ENCODE measurements around the gene LZTS3.
A peak's percentile ranks its signal among the peaks of the same experiment; 100 is the strongest.
"Not testable (repeated sequence)": the region's sequence is repeated elsewhere in the genome, so short reads cannot be mapped to it uniquely, and the experiment has no call there.

LZTS3 gene

DNA sequence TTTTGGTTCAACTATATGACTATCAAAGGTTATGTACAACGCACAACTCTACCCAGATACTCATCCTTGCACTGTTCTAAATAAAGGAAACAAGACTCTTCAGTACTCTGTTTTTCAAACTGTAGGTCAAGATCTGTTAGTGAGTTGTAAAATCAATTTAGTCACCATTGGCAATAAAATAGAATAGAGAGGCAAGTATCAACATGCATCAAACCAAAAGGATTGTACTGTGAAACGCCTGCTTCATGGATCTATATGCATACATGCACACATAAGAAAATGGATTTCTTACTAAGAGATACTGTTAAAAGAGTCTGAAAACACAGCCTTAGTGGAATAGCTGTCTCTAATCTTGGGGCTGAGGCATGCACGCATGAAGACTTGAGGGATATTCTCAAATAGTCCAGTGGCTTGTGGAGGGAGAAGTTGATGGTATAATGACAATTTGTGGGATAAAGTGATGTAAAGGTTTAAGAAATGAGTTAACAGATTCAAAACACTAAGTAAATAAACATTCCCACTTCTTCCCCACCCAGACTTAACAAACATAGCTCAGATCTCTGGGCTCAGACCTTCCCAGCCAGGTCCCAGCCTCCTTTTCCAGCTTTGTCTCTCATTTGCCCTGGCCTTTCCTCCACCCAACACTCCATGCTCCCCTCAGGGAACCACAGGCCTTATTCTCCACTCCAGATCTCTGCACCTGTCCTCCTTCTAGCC lies 10.7 kb upstream of the LZTS3 start:
- H3K9ac ChIP-seq (ENCODE audit: insufficient read length), result no peak overlapping the region
- no peak overlapping the region for H3K4me3 ChIP-seq
- H3K9me3 ChIP-seq (ENCODE audit: low read depth, low read length), result no peaks in the 10 kb centered on the region
- DNase-seq (ENCODE audit: low read depth, low spot score), result no peak
- peak overlapping the region; percentile 38 for H3K27ac ChIP-seq
- TF ChIP-seq FOXP2 (optimal IDR thresholded peaks at IDR 0.05; ENCODE audit: control extremely low read depth, extremely low read length, insufficient read depth), result no peak
- no peak for TF ChIP-seq EZH2 (IDR thresholded peaks at IDR 0.05)
- no peak for TF ChIP-seq POLR2AphosphoS5 (IDR thresholded peaks at IDR 0.05; ENCODE audit: borderline replicate concordance, low read depth, low read length)
- H3K36me3 ChIP-seq (ENCODE audit: insufficient read depth, low read length), result no peaks in the 10 kb centered on the region

DNA sequence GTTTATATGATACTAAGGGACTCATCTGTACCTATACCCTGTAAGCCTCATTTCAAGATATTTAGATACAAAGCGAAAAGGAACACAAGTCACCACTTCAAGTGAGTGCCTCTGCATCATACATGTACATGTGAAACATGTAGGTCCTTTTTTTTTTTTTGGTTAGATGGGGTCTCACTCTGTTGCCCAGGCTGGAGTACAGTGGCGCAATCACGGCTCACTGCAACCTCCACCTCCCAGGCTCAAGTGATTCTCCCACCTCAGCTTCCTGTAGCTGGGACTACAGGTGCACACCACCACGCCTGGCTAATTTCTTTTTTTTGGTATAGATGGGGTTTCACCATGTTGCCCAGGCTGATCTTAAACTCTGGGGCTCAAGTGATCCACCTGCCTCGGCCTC lies 9.1 kb upstream of the LZTS3 start:
- not testable (repeated sequence) for H3K9me3 ChIP-seq (ENCODE audit: low read depth, low read length); H3K4me3 ChIP-seq; DNase-seq (ENCODE audit: low read depth, low spot score); H3K27ac ChIP-seq; H3K9ac ChIP-seq (ENCODE audit: insufficient read length); H3K36me3 ChIP-seq (ENCODE audit: insufficient read depth, low read length)

DNA sequence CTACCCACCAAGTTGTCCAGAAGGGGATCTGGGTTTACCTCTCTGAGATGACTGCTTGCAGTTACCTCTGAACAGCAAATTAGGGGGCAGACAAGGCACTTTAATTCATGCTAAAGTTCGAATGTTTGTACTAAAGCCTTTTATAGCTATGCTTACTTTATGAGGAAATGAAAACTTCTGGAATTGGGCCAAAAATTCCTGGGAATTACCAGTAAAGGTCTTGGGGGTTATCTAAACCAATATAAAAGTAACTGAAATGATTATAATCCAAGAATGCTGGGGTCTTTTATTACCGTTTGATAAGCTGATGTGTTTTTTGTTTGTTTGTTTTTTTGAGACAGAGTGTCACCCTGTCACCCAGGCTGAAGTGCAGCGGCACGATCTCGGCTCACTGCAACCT lies 7.9 kb upstream of the LZTS3 start:
- Histone ChIP-seq H3K4me3 (no peak overlapping the region), H3K9me3 (ENCODE audit: low read depth, low read length) (no peaks in the 10 kb centered on the region), H3K9ac (ENCODE audit: insufficient read length) (no peak overlapping the region), H3K27ac (no peak overlapping the region), H3K36me3 (ENCODE audit: insufficient read depth, low read length) (no peaks in the 10 kb centered on the region)
- no peak for TF ChIP-seq POLR2AphosphoS5 (IDR thresholded peaks at IDR 0.05; ENCODE audit: borderline replicate concordance, low read depth, low read length)
- no peak for TF ChIP-seq FOXP2 (optimal IDR thresholded peaks at IDR 0.05; ENCODE audit: control extremely low read depth, extremely low read length, insufficient read depth)
- no peak for TF ChIP-seq EZH2 (IDR thresholded peaks at IDR 0.05)
- DNase-seq (ENCODE audit: low read depth, low spot score), result no peak

DNA sequence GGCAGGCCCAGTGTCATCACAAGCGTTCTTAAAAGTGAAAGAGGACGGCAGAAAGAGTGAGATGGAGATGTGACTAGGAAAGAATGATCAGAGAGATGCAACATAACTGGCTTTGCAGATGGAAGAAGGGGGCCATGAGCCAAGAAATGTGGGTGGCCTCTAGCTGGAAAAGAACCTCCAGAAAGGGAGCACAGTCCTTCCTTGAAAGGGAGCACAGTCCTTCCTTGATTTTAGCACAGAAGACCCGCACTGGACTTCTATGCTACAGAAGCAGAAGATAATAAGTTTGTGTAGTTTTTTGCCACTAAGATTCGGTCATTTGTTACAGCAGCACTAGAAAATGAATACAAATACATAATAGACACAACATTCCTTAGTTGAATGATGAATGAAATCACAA lies 7.0 kb upstream of the LZTS3 start:
- no peaks in the 10 kb centered on the region for H3K36me3 ChIP-seq (ENCODE audit: insufficient read depth, low read length)
- H3K9ac ChIP-seq (ENCODE audit: insufficient read length), result no peak overlapping the region
- no peaks in the 10 kb centered on the region for H3K9me3 ChIP-seq (ENCODE audit: low read depth, low read length)
- H3K4me3 ChIP-seq, result no peak overlapping the region
- H3K27ac ChIP-seq, result no peak overlapping the region
- TF ChIP-seq FOXP2 (optimal IDR thresholded peaks at IDR 0.05; ENCODE audit: control extremely low read depth, extremely low read length, insufficient read depth), result no peak
- no peak for TF ChIP-seq EZH2 (IDR thresholded peaks at IDR 0.05)
- TF ChIP-seq POLR2AphosphoS5 (IDR thresholded peaks at IDR 0.05; ENCODE audit: borderline replicate concordance, low read depth, low read length), result no peak
- DNase-seq (ENCODE audit: low read depth, low spot score), result no peak

DNA sequence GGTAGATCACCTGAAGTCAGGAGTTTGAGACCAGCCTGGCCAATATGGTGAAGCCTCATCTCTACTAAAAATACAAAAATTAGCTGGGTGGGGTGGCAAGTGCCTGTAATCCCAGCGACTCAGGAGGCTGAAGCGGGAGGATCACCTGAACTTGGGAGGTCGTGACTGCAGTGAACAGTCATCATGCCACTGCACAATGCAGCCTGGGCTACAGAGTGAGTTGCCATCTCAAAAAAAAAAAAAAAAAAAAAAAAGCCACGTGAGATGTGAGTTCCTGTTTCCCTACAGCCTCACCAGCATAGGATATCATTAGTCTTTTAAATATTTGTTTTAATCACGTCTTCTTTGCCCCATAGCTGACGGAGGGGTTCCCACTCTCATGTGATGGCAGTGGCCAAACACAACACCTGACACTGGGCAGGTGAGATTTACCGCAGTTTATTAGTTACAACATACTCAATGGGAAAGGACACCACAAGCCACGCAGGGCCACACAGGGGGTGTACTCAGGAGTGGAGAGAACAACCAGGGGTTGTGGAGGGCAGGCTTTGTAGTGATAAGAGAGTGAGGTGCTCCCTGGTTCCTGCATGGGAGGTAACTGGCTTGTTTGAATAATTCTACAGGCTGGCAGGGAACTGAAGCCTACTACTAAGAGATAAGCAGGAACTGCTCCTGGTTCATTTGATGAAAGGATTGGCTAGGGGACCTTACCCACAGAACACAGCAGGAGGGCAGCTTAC lies 4.6 kb upstream of the LZTS3 start:
- Histone ChIP-seq H3K9me3 (ENCODE audit: low read depth, low read length) (no peaks in the 10 kb centered on the region), H3K9ac (ENCODE audit: insufficient read length) (no peak overlapping the region), H3K4me3 (no peak overlapping the region), H3K27ac (no peak overlapping the region), H3K36me3 (ENCODE audit: insufficient read depth, low read length) (no peaks in the 10 kb centered on the region)
- TF ChIP-seq EZH2 (IDR thresholded peaks at IDR 0.05), result no peak
- TF ChIP-seq FOXP2 (optimal IDR thresholded peaks at IDR 0.05; ENCODE audit: control extremely low read depth, extremely low read length, insufficient read depth), result no peak
- no peak for DNase-seq (ENCODE audit: low read depth, low spot score)

DNA sequence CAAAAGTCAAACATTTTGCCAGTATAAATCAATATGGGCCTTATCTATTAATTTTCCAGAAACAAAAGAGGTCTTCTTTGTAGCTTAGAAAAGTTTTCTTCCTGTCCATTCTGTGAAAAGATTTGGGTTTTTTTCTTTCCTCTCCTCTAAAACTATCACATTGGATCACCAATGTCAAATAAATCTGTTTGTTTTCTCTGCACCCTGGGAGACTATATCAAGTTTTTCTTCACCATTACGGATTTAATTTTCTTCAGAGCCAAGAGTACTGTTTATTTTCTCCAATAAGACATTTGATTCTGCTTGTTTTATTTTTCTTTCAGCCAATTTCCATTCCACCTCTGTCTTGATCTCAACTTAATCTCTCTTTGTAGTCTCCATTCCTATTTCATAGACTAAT lies 1.9 kb upstream of the LZTS3 start:
- no peak for TF ChIP-seq EZH2 (IDR thresholded peaks at IDR 0.05)
- no peak for TF ChIP-seq FOXP2 (optimal IDR thresholded peaks at IDR 0.05; ENCODE audit: control extremely low read depth, extremely low read length, insufficient read depth)
- TF ChIP-seq POLR2AphosphoS5 (IDR thresholded peaks at IDR 0.05; ENCODE audit: borderline replicate concordance, low read depth, low read length), result no peak
- no peak for DNase-seq (ENCODE audit: low read depth, low spot score)
- H3K27ac ChIP-seq, result peak overlapping the region; percentile 48
- H3K9ac ChIP-seq (ENCODE audit: insufficient read length), result peak overlapping the region; percentile 86
- H3K4me3 ChIP-seq, result peak overlapping the region; percentile 89
- H3K9me3 ChIP-seq (ENCODE audit: low read depth, low read length), result no peaks in the 10 kb centered on the region
- no peaks in the 10 kb centered on the region for H3K36me3 ChIP-seq (ENCODE audit: insufficient read depth, low read length)

DNA sequence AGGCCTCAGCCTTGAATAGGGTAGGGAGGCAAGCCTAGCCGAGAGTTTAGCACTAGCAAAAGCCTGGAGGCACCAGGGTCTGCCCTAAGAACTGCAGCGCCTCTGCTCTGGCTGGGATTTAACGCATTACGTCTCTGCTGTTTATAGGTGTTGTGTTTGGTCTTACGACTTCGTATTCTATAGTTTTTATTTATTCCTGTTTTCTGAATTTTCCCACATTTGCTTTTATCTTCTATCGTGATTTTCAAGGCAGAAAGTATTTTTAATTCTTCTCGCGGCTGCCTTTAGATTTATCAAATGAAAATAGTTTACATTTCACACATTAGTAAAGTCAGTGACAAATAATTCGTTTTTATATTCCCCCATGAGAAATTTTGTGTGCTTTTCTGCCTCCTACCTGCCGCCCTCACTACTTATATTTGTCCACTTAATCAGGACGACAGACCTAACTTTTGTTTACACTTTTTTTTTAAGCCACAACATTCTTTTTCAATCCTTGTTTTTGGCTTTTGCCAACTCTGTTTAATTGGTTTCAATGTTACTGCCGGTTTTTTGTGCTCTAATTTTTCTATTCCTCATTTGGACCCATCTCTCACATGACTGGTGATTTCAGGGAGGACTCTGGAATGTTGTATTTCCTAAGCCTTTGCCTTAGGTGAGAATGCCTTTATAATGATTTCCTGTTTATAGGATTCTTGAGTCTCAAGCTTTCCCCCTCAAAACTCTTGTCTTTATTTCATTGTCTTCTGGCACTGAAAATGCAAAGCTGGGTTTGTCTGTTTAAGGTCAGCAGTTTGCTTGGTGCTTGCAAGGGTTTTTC lies 1.3 kb upstream of the LZTS3 start:
- H3K27ac ChIP-seq, result peak overlapping the region; percentile 48
- H3K9me3 ChIP-seq (ENCODE audit: low read depth, low read length), result no peaks in the 10 kb centered on the region
- DNase-seq (ENCODE audit: low read depth, low spot score), result peak; percentile 50
- TF ChIP-seq FOXP2 (optimal IDR thresholded peaks at IDR 0.05; ENCODE audit: control extremely low read depth, extremely low read length, insufficient read depth) (no peak), EZH2 (IDR thresholded peaks at IDR 0.05) (no peak), POLR2AphosphoS5 (IDR thresholded peaks at IDR 0.05; ENCODE audit: borderline replicate concordance, low read depth, low read length) (no peak; the same call in 1 of the 2 replicates)
- no peaks in the 10 kb centered on the region for H3K36me3 ChIP-seq (ENCODE audit: insufficient read depth, low read length)
- peak overlapping the region; percentile 89 for H3K4me3 ChIP-seq
- H3K9ac ChIP-seq (ENCODE audit: insufficient read length), result peak overlapping the region; percentile 86

DNA sequence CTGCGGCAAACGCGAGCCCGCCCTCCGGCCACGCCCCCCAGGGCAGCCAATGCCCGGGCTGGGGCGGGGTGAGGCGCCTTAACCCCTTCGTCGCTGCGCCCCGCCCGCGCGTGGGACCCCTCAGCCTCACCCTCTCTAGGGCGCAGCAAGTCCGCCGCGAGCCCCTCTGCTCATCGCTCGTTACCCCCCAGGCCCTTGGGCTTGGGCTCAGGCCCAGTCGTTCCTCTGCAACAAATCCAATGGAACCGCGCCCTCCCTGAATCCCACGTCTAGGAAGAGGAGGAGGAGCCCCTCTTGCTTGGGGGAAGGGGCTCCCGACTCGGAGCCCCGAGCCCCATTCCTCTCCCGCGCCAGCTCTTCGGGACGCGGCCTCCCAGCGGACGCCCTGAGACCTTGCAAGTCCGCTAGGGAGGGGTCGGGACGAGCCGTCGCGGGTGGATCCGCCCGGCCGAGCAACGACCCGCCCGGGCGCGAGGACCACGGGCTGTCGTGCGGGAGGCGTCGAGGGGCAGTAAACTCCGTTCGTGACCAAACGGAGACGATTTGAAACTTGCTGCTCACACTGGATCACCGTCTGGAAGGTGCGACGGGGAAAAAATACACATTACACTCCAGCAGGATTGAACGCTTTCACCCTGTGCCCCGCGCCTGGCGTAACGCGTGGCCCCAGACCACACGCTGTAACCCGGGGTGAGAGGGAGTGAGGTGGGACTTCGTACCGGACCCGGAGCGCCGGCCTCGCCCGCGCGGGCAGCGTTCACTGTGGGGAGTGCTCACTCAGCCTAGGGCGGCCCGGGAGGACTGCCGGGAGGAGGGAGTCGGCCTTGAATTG lies 477 bp upstream of the LZTS3 start:
- peak overlapping the region; percentile 48 for H3K27ac ChIP-seq
- peak overlapping the region; percentile 89 for H3K4me3 ChIP-seq
- H3K36me3 ChIP-seq (ENCODE audit: insufficient read depth, low read length), result no peaks in the 10 kb centered on the region
- TF ChIP-seq FOXP2 (optimal IDR thresholded peaks at IDR 0.05; ENCODE audit: control extremely low read depth, extremely low read length, insufficient read depth) (peak; percentile 60), EZH2 (IDR thresholded peaks at IDR 0.05) (no peak), POLR2AphosphoS5 (IDR thresholded peaks at IDR 0.05; ENCODE audit: borderline replicate concordance, low read depth, low read length) (peak; percentile 61; the same call in 1 of the 2 replicates)
- H3K9ac ChIP-seq (ENCODE audit: insufficient read length), result peak overlapping the region; percentile 86
- no peak for DNase-seq (ENCODE audit: low read depth, low spot score)
- no peaks in the 10 kb centered on the region for H3K9me3 ChIP-seq (ENCODE audit: low read depth, low read length)

Measured in SK-N-MC (cell line).